ENCODE measurements around the gene MOCOS.
"Not testable (repeated sequence)": the region's sequence is repeated elsewhere in the genome, so short reads cannot be mapped to it uniquely, and the experiment has no call there.

MOCOS gene

DNA sequence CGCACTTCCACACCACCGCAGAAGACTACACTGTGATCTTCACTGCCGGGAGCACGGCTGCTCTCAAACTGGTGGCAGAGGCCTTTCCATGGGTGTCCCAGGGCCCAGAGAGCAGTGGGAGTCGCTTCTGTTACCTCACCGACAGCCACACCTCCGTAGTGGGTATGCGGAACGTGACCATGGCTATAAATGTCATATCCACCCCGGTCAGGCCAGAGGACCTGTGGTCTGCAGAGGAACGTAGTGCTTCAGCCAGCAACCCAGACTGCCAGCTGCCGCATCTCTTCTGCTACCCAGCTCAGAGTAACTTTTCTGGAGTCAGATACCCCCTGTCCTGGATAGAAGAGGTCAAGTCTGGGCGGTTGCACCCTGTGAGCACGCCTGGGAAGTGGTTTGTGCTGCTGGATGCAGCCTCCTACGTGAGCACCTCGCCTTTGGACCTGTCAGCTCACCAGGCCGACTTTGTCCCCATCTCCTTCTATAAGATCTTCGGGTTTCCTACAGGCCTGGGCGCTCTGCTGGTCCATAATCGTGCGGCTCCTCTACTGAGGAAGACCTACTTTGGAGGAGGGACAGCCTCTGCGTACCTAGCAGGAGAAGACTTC lies 12.5 kb downstream of the MOCOS start:
- Histone ChIP-seq H3K4me3 (ENCODE audit: low read length in 2 of 2) (no peak overlapping the region), H3K36me3 (ENCODE audit: control insufficient read depth in 2 of 2, insufficient read depth in 2 of 2, low read length in 2 of 2) (no peaks in the 10 kb centered on the region), H3K9me3 (ENCODE audit: control insufficient read depth in 2 of 2, low read length in 2 of 2) (no peaks in the 10 kb centered on the region), H3K4me1 (ENCODE audit: control insufficient read depth in 2 of 2, insufficient read depth in 2 of 2, low read length in 2 of 2) (no peaks in the 10 kb centered on the region), H3K9ac (ENCODE audit: low read depth in 1 of 2, low read length in 2 of 2) (no peak overlapping the region), H3K27ac (ENCODE audit: low read depth in 2 of 2, low read length in 2 of 2) (no peak overlapping the region), H3K27me3 (ENCODE audit: control insufficient read depth in 2 of 2, insufficient read depth in 2 of 2, low read length in 2 of 2) (no peaks in the 10 kb centered on the region)

DNA sequence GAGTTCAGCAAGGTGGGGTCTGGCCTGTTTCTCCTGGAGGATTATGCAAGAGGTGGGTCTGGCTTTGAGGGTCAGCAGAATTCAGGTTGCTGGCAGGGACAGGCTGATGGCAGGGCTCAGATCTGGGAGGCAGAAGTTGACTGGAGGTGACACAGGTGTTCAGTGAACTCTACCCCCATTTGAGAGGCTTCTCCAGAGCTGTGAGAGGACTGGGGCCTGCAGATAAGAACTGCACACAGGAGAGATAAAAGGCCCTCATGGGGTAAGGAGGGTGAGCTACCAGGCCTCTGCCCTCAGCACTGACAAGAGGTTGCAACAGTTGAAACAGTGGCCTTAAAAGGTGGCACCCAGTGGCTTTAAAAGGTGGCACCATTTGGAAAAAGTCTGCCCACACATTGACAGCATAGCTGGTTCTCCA lies 13.1 kb downstream of the MOCOS start:
- no peak overlapping the region for H3K9ac ChIP-seq (ENCODE audit: low read depth in 1 of 2, low read length in 2 of 2)
- H3K36me3 ChIP-seq (ENCODE audit: control insufficient read depth in 2 of 2, insufficient read depth in 2 of 2, low read length in 2 of 2): no peaks in the 10 kb centered on the region
- H3K27me3 ChIP-seq (ENCODE audit: control insufficient read depth in 2 of 2, insufficient read depth in 2 of 2, low read length in 2 of 2): no peaks in the 10 kb centered on the region
- H3K27ac ChIP-seq (ENCODE audit: low read depth in 2 of 2, low read length in 2 of 2): no peak overlapping the region
- H3K4me3 ChIP-seq (ENCODE audit: low read length in 2 of 2): no peak overlapping the region
- H3K9me3 ChIP-seq (ENCODE audit: control insufficient read depth in 2 of 2, low read length in 2 of 2): no peaks in the 10 kb centered on the region
- no peaks in the 10 kb centered on the region for H3K4me1 ChIP-seq (ENCODE audit: control insufficient read depth in 2 of 2, insufficient read depth in 2 of 2, low read length in 2 of 2)

DNA sequence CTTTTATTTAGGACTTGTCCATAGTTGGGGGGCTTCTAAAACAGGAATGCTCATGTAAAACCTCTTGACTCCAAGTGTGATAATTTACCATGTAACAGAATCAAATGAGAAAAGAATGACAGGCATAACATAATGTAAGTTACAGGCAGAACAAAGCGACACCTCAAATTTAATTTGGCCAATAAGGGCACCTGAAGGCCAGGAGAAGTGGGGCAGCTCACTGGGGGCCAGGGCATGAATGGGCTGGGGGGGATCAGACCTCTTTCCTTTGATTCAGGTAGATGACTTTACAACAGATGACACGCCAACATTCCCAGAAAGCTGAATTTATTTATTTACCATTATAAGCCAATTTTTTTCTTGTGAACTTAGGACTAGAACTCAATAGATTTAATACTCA lies 14.5 kb downstream of the MOCOS start:
- Histone ChIP-seq H3K4me3 (ENCODE audit: low read length in 2 of 2) (no peak overlapping the region), H3K36me3 (ENCODE audit: control insufficient read depth in 2 of 2, insufficient read depth in 2 of 2, low read length in 2 of 2) (no peaks in the 10 kb centered on the region), H3K9me3 (ENCODE audit: control insufficient read depth in 2 of 2, low read length in 2 of 2) (no peaks in the 10 kb centered on the region), H3K9ac (ENCODE audit: low read depth in 1 of 2, low read length in 2 of 2) (no peak overlapping the region), H3K27me3 (ENCODE audit: control insufficient read depth in 2 of 2, insufficient read depth in 2 of 2, low read length in 2 of 2) (no peaks in the 10 kb centered on the region), H3K4me1 (ENCODE audit: control insufficient read depth in 2 of 2, insufficient read depth in 2 of 2, low read length in 2 of 2) (no peaks in the 10 kb centered on the region), H3K27ac (ENCODE audit: low read depth in 2 of 2, low read length in 2 of 2) (no peak overlapping the region)

DNA sequence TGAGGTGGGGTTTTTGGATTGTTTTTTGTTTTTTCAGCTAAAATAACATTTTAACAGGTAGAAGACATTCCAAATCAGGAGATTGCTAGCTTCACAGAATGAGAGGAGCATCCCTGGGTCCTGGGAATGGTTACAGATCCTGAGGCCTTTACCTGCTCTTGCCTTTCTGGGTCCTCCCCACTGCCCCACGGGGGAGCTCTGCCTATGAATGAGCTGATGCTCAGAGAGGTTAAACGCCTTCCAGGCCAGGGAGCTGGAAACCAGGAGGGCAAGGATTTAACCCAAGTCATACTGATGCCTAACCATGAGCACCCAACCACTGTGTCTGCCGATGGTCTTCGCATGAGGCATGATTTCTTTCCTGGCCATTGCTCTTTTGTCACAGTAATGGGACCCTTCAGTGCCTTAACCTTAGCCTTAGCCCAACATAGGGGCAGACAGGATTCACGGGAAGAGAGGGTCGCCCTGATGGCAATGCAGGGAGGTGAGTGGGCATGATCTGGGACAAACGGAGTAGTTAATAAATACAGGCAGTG lies 16.1 kb downstream of the MOCOS start:
- Histone ChIP-seq H3K27me3 (ENCODE audit: control insufficient read depth in 2 of 2, insufficient read depth in 2 of 2, low read length in 2 of 2) (no peaks in the 10 kb centered on the region), H3K27ac (ENCODE audit: low read depth in 2 of 2, low read length in 2 of 2) (no peak overlapping the region), H3K36me3 (ENCODE audit: control insufficient read depth in 2 of 2, insufficient read depth in 2 of 2, low read length in 2 of 2) (no peaks in the 10 kb centered on the region), H3K4me1 (ENCODE audit: control insufficient read depth in 2 of 2, insufficient read depth in 2 of 2, low read length in 2 of 2) (no peaks in the 10 kb centered on the region), H3K4me3 (ENCODE audit: low read length in 2 of 2) (no peak overlapping the region), H3K9me3 (ENCODE audit: control insufficient read depth in 2 of 2, low read length in 2 of 2) (no peaks in the 10 kb centered on the region), H3K9ac (ENCODE audit: low read depth in 1 of 2, low read length in 2 of 2) (no peak overlapping the region)

DNA sequence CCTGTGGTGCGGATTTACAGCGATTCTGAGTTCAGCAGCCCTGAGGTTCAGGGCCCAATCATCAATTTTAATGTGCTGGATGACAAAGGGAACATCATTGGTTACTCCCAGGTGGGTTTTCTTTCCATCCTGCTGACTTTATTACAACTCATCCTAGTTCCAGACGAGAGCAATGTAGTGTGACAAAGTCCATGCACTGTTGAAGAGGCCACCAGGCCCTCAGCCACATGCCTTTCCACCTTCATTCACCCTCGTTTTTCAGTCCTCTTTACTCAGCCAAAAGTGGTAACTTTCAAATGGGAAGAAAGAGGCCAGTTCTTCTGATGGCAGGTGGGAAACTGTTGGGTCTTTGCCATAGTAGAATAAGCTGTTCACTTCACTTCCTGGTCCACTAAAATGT lies 17.9 kb downstream of the MOCOS start:
- no peaks in the 10 kb centered on the region for H3K4me1 ChIP-seq (ENCODE audit: control insufficient read depth in 2 of 2, insufficient read depth in 2 of 2, low read length in 2 of 2)
- H3K4me3 ChIP-seq (ENCODE audit: low read length in 2 of 2): no peak overlapping the region
- no peak overlapping the region for H3K27ac ChIP-seq (ENCODE audit: low read depth in 2 of 2, low read length in 2 of 2)
- no peak overlapping the region for H3K9ac ChIP-seq (ENCODE audit: low read depth in 1 of 2, low read length in 2 of 2)
- H3K9me3 ChIP-seq (ENCODE audit: control insufficient read depth in 2 of 2, low read length in 2 of 2): no peaks in the 10 kb centered on the region
- H3K36me3 ChIP-seq (ENCODE audit: control insufficient read depth in 2 of 2, insufficient read depth in 2 of 2, low read length in 2 of 2): no peaks in the 10 kb centered on the region
- no peaks in the 10 kb centered on the region for H3K27me3 ChIP-seq (ENCODE audit: control insufficient read depth in 2 of 2, insufficient read depth in 2 of 2, low read length in 2 of 2)

DNA sequence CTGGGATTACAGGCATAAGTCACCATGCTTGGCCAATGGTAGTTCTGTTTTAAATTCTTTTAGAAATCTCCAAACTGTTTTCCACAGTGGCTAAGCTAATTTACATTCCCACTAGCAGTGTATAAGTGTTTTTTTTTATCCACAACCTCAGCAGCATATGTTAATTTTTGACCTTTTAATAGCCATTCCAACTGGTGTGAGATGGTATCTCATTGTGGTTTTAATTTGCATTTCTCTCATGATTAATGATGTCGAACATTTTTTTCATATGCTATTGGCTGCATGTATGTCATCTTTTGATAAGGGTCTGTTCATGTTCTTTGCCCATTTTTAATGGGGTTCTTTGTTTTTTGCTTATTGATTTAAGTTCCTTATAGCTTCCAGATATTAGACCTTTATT lies 20.0 kb downstream of the MOCOS start:
- H3K27ac ChIP-seq (ENCODE audit: low read depth in 2 of 2, low read length in 2 of 2): no peak overlapping the region
- no peak overlapping the region for H3K4me3 ChIP-seq (ENCODE audit: low read length in 2 of 2)
- H3K27me3 ChIP-seq (ENCODE audit: control insufficient read depth in 2 of 2, insufficient read depth in 2 of 2, low read length in 2 of 2): no peaks in the 10 kb centered on the region
- no peak overlapping the region for H3K9ac ChIP-seq (ENCODE audit: low read depth in 1 of 2, low read length in 2 of 2)
- no peaks in the 10 kb centered on the region for H3K36me3 ChIP-seq (ENCODE audit: control insufficient read depth in 2 of 2, insufficient read depth in 2 of 2, low read length in 2 of 2)
- H3K4me1 ChIP-seq (ENCODE audit: control insufficient read depth in 2 of 2, insufficient read depth in 2 of 2, low read length in 2 of 2): no peaks in the 10 kb centered on the region
- H3K9me3 ChIP-seq (ENCODE audit: control insufficient read depth in 2 of 2, low read length in 2 of 2): no peaks in the 10 kb centered on the region

DNA sequence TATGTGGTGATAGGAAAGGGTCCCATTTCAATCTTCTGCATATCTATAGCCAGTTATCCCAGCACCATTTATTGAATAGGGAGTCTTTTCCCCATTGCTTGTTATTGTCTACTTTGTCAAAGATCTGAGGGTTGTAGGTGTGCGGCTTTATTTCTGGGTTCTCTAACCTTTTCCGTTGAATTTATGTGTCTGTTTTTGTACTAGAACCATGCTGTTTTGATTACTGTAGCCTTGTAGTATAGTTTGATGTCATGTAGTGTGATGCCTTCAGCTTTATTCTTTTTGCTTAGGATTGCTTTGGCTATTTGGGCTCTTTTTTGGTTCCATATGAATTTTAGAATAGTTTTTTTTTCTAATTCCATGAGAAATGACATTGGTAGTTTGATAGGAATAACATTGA lies 20.7 kb downstream of the MOCOS start:
- H3K27me3 ChIP-seq (ENCODE audit: control insufficient read depth in 2 of 2, insufficient read depth in 2 of 2, low read length in 2 of 2); H3K9me3 ChIP-seq (ENCODE audit: control insufficient read depth in 2 of 2, low read length in 2 of 2); H3K4me3 ChIP-seq (ENCODE audit: low read length in 2 of 2); H3K9ac ChIP-seq (ENCODE audit: low read depth in 1 of 2, low read length in 2 of 2); H3K4me1 ChIP-seq (ENCODE audit: control insufficient read depth in 2 of 2, insufficient read depth in 2 of 2, low read length in 2 of 2); H3K27ac ChIP-seq (ENCODE audit: low read depth in 2 of 2, low read length in 2 of 2); H3K36me3 ChIP-seq (ENCODE audit: control insufficient read depth in 2 of 2, insufficient read depth in 2 of 2, low read length in 2 of 2): not testable (repeated sequence)

DNA sequence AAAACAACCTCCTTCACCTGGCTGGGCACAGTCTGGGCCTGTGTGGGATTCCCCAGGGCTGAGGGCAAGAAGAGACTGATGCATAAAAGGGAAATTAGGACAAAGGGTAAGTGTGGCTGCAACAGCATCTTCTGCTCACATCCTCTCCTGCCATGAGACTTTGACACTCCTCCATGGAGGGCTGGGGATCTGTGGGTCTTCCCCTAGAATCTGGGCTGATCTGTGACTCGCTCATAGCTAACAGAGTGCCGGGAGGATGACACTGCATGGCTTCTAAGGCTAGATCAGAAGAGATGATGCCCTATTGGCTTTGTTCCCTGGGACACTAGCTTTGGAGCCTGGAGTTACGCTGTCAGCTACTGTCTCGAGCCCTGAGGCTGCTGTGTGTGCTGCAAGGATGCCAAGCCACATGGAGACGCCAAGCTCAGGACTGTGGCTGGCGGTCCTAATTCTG lies 24.3 kb downstream of the MOCOS start:
- Histone ChIP-seq H3K9me3 (ENCODE audit: control insufficient read depth in 2 of 2, low read length in 2 of 2) (no peaks in the 10 kb centered on the region), H3K4me3 (ENCODE audit: low read length in 2 of 2) (no peak overlapping the region)

DNA sequence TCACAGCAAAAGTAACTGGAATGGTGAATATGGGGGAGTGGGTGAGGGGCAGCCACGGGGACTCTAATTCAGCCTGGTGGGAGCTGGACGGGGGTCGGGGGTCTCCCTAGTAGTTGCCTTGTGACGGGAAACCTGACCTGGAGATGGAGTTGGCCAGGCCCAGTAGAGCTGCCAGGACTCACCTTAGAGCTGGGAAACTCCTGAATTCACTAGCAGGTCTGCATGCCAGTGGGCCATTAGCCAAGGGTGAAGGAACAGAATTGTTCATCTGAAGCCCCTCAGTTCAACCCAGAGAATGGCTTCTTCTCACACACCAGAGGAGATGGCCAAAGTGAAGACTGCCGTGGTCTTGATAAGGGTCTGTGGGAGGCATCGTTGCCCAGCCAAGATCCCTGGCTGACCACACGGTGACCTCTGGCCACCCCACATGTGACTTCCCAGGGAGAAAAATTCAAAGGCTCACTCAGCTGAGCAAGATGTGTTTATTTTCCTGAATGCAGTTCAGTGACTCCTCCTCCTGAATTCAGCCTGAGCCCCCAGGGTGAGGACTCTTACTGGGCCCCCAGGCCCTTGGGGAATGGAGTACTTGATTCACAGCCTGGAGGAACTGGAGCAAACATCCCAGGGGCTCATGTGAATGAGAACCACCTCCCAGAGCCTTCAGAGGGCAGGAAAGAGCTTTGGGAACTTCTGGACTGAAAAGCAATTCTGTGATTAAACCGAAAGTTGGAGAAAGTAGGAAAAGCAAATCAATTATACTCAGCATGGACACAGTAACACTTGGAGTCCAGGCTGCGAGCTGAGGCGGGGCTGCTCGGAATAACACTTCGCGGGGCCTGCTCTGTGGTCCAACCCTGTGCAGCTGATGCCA lies 25.2 kb downstream of the MOCOS start:
- H3K4me3 ChIP-seq (ENCODE audit: low read length in 2 of 2): no peak overlapping the region
- H3K4me1 ChIP-seq (ENCODE audit: control insufficient read depth in 2 of 2, insufficient read depth in 2 of 2, low read length in 2 of 2): no peaks in the 10 kb centered on the region
- H3K9me3 ChIP-seq (ENCODE audit: control insufficient read depth in 2 of 2, low read length in 2 of 2): no peaks in the 10 kb centered on the region
- H3K27me3 ChIP-seq (ENCODE audit: control insufficient read depth in 2 of 2, insufficient read depth in 2 of 2, low read length in 2 of 2): no peaks in the 10 kb centered on the region
- no peaks in the 10 kb centered on the region for H3K36me3 ChIP-seq (ENCODE audit: control insufficient read depth in 2 of 2, insufficient read depth in 2 of 2, low read length in 2 of 2)
- H3K27ac ChIP-seq (ENCODE audit: low read depth in 2 of 2, low read length in 2 of 2): no peak overlapping the region
- H3K9ac ChIP-seq (ENCODE audit: low read depth in 1 of 2, low read length in 2 of 2): no peak overlapping the region

More for the DNA sequence above, 24.3 kb downstream of the MOCOS start:
- no peak overlapping the region for H3K9ac ChIP-seq (ENCODE audit: low read depth in 1 of 2, low read length in 2 of 2)
- no peak overlapping the region for H3K27ac ChIP-seq (ENCODE audit: low read depth in 2 of 2, low read length in 2 of 2)
- no peaks in the 10 kb centered on the region for H3K4me1 ChIP-seq (ENCODE audit: control insufficient read depth in 2 of 2, insufficient read depth in 2 of 2, low read length in 2 of 2)
- no peaks in the 10 kb centered on the region for H3K36me3 ChIP-seq (ENCODE audit: control insufficient read depth in 2 of 2, insufficient read depth in 2 of 2, low read length in 2 of 2)
- H3K27me3 ChIP-seq (ENCODE audit: control insufficient read depth in 2 of 2, insufficient read depth in 2 of 2, low read length in 2 of 2): no peaks in the 10 kb centered on the region

DNA sequence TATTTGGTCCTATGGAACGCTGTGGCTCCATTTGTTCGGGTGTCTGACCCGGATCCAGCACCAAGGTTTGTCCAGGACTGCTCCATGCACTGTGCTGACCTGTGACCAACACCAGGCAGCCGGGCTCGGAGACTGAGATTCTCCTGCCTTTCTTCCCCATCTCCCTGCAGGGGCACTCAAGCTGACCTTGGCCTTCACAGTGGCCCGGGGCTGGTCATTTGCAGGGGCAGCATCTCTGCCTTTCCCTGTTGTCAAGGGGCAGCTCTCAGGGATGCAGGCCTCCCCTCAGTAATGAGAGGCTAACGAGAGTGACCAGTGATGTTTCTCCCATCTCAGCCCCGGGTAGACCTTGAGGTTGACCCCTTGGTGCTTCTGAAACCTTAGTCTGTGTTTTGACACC lies 27.5 kb downstream of the MOCOS start:
- Histone ChIP-seq H3K4me3 (ENCODE audit: low read length in 2 of 2) (no peak overlapping the region), H3K4me1 (ENCODE audit: control insufficient read depth in 2 of 2, insufficient read depth in 2 of 2, low read length in 2 of 2) (no peaks in the 10 kb centered on the region), H3K27ac (ENCODE audit: low read depth in 2 of 2, low read length in 2 of 2) (no peak overlapping the region), H3K9ac (ENCODE audit: low read depth in 1 of 2, low read length in 2 of 2) (no peak overlapping the region), H3K27me3 (ENCODE audit: control insufficient read depth in 2 of 2, insufficient read depth in 2 of 2, low read length in 2 of 2) (no peaks in the 10 kb centered on the region), H3K9me3 (ENCODE audit: control insufficient read depth in 2 of 2, low read length in 2 of 2) (no peaks in the 10 kb centered on the region), H3K36me3 (ENCODE audit: control insufficient read depth in 2 of 2, insufficient read depth in 2 of 2, low read length in 2 of 2) (no peaks in the 10 kb centered on the region)
